Measurements from ENCODE around the gene TRPM6.
"Not testable (repeated sequence)": the region's sequence is repeated elsewhere in the genome, so short reads cannot be mapped to it uniquely, and the experiment has no call there.

Gene TRPM6

GRCh38 chr9:74887041-74887980 lies at the start of gene TRPM6:
Gene TRPM6 (minus strand): TSS chr9:74887921. CDS start chr9:74887856, 65 bp downstream.
- DNase-seq, result no peak

- no peak for DNase-seq
Observed at GRCh38 chr9:74935008-74935407, 47.3 kb upstream of the TRPM6 start.

- no peak for DNase-seq
Observed at GRCh38 chr9:74921737-74922136, 34.0 kb upstream of the TRPM6 start.

- DNase-seq, result no peak
Observed at GRCh38 chr9:74920944-74921626, 33.4 kb upstream of the TRPM6 start.

- DNase-seq, result no peak
Observed at GRCh38 chr9:74910036-74910435, 22.3 kb upstream of the TRPM6 start.

- DNase-seq, result no peak
Observed at GRCh38 chr9:74908665-74909064, 20.9 kb upstream of the TRPM6 start.

- no peak for DNase-seq
Observed at GRCh38 chr9:74907085-74907484, 19.4 kb upstream of the TRPM6 start.

- no peak for DNase-seq
Observed at GRCh38 chr9:74901001-74901400, 13.3 kb upstream of the TRPM6 start.

- not testable (repeated sequence) for DNase-seq
Observed at GRCh38 chr9:74888449-74888848, 728 bp upstream of the TRPM6 start.

GRCh38 chr9:74887981-74888370 lies 255 bp upstream of the TRPM6 start:
- DNase-seq, result no peak

GRCh38 chr9:74876382-74876949 lies 11.3 kb downstream of the TRPM6 start:
- no peak for DNase-seq

- DNase-seq, result no peak
Observed at GRCh38 chr9:74875656-74876055, 12.1 kb downstream of the TRPM6 start.

GRCh38 chr9:74874220-74874619 lies 13.5 kb downstream of the TRPM6 start:
- DNase-seq, result no peak

- DNase-seq, result no peak
Observed at GRCh38 chr9:74872619-74873233, 15.0 kb downstream of the TRPM6 start.

GRCh38 chr9:74867483-74867882 lies 20.2 kb downstream of the TRPM6 start:
- DNase-seq, result no peak

- no peak for DNase-seq
Observed at GRCh38 chr9:74865177-74865576, 22.5 kb downstream of the TRPM6 start.

- no peak for DNase-seq
Observed at GRCh38 chr9:74861773-74862474, 25.8 kb downstream of the TRPM6 start.

GRCh38 chr9:74861071-74861470 lies 26.6 kb downstream of the TRPM6 start:
- no peak for DNase-seq

GRCh38 chr9:74860247-74860646 lies 27.5 kb downstream of the TRPM6 start:
- DNase-seq, result not testable (repeated sequence)

GRCh38 chr9:74859786-74860185 lies 27.9 kb downstream of the TRPM6 start:
- DNase-seq, result no peak

- DNase-seq, result no peak
Observed at GRCh38 chr9:74858751-74859414, 28.8 kb downstream of the TRPM6 start.

- no peak for DNase-seq
Observed at GRCh38 chr9:74856989-74857388, 30.7 kb downstream of the TRPM6 start.
